Tibial nerve (tissue), 3 donors: Measurements from ENCODE around the gene CEL.

ENCODE experiments used
- CTCF ChIP-seq, 5 experiments: fragments of 200-600 bp in 3 of 5; fragments of 450-650 bp in 2 of 5; sonication (generic) in 3 of 5; IDR thresholded peaks; one replicate each; pipeline ENCODE4 v1.5.1; 2016 to 2019; ENCODE audit warnings: antibody characterized with exemption in 5 of 5, mild to moderate bottlenecking in 3 of 5, moderate library complexity in 2 of 5
- POLR2A ChIP-seq, 2 donors: fragments of 450-650 bp; IDR thresholded peaks; one replicate each; pipeline ENCODE4 v1.6.1; 2017; ENCODE audit warnings: antibody characterized with exemption in 2 of 2, mild to moderate bottlenecking in 2 of 2, moderate library complexity in 2 of 2

- TF ChIP-seq CTCF (IDR thresholded peaks at IDR 0.05), result peak in 2 of 5 experiments; percentile 13 to 61
- TF ChIP-seq POLR2A (IDR thresholded peaks at IDR 0.05), result peak; percentile 48 to 54
Observed at GRCh38 chr9:133030317-133031129, 31.3 kb upstream of the CEL start, which contains the start of gene GTF3C5.
